ENCODE measurements around the gene PLPPR1.

Gene PLPPR1

DNA sequence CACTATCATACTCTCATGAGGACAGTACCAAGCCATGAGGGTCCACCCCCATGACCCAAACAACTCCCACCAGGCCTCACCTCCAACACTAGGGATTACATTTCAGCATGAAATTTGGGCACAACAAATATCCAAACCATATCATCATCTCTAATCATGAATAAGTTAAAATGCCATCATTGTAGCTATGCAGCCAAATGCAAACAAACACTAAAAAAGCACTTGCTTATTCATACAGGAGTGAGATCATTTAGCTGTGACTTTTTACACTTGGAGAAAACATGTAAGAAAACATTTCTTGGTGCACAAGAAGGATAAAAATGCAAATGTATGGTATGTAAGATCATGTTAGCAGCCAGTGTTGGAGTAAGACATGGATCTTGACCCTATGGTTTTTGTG is 332.1 kb downstream of the PLPPR1 start:
- Mint-ChIP-seq H3K4me3 (no peak overlapping the region), H3K4me1 (no peaks in the 10 kb centered on the region), H3K36me3 (ENCODE audit: low read depth) (no peaks in the 10 kb centered on the region), H3K27me3 (peaks cover 2% of the 10 kb centered on the region), H3K27ac (no peak overlapping the region), H3K9me3 (no peaks in the 10 kb centered on the region)
- ATAC-seq (no peak), DNase-seq (no peak)

- Mint-ChIP-seq H3K9me3 (no peaks in the 10 kb centered on the region), H3K4me1 (no peaks in the 10 kb centered on the region), H3K4me3 (no peak overlapping the region), H3K27me3 (peaks cover 2% of the 10 kb centered on the region), H3K36me3 (ENCODE audit: low read depth) (no peaks in the 10 kb centered on the region), H3K27ac (no peak overlapping the region)
- DNase-seq = no peak
- ATAC-seq = no peak
Observed at GRCh38 chr9:101362450-101362849, 333.9 kb downstream of the PLPPR1 start.

- Mint-ChIP-seq H3K4me3 (no peak overlapping the region), H3K27me3 (peaks cover 2% of the 10 kb centered on the region), H3K4me1 (no peaks in the 10 kb centered on the region), H3K36me3 (ENCODE audit: low read depth) (no peaks in the 10 kb centered on the region), H3K9me3 (no peaks in the 10 kb centered on the region), H3K27ac (no peak overlapping the region)
- ATAC-seq = no peak
- DNase-seq = no peak
Observed at GRCh38 chr9:101365181-101365580, 336.7 kb downstream of the PLPPR1 start.

DNA sequence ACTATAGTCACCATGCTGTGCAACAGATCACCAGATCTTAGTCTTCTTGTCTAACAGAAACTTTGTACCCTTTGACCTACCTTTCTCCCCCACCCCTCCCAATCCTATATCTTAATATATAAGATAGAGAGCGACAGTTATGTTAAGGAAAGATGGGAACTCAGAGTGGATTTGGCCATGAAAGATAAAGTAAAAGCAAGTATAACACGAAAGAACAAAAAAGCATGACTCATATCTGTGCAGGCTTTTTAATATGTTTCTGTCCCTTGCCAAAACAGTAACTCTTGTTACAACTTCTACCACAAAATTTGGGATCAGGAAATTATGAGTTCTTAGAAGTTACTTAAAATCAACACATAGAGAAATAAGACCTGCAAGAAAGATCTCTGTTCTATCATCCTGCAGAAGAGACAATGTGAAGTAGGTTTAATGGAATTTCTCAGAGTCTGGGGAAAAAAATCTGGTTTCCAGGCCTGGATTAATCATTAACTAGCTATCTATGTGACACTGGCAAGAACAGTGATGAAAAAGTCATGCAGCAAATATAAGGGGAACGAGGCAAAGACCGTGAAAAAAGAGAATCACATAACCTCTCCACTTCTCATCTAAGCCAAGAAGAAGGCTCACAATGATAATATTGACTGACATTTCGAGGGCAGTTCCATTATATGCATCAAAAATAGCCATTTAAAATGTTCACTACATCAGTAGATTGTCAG is 337.7 kb downstream of the PLPPR1 start:
- Mint-ChIP-seq H3K4me3 (no peak overlapping the region), H3K27me3 (peaks cover 2% of the 10 kb centered on the region), H3K36me3 (ENCODE audit: low read depth) (no peaks in the 10 kb centered on the region), H3K27ac (no peak overlapping the region), H3K4me1 (no peaks in the 10 kb centered on the region), H3K9me3 (no peaks in the 10 kb centered on the region)
- DNase-seq = no peak
- ATAC-seq = no peak

DNA sequence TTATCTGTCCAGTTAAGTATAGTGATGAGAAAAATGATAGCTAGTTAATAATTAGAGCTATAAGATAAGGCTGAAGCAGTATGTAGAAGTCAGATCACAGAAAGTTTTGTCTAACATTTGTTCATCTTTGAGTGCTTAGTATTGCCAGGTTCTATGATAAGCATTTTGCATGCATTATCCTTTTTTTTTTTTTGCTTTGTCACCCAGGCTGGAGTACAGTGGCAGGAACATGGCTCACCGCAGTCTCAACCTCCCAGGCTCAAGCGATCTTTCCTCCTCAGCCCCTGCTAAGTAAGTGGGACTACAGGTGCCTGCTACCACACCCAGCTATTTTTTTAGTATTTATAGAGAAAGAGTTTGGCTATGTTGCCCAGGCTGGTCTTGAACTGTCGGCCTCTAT is 338.8 kb downstream of the PLPPR1 start:
- DNase-seq = no peak
- Mint-ChIP-seq H3K27ac (no peak overlapping the region), H3K9me3 (no peaks in the 10 kb centered on the region), H3K36me3 (ENCODE audit: low read depth) (no peaks in the 10 kb centered on the region), H3K4me1 (no peaks in the 10 kb centered on the region), H3K27me3 (peaks cover 5% of the 10 kb centered on the region), H3K4me3 (no peak overlapping the region)
- no peak for ATAC-seq

DNA sequence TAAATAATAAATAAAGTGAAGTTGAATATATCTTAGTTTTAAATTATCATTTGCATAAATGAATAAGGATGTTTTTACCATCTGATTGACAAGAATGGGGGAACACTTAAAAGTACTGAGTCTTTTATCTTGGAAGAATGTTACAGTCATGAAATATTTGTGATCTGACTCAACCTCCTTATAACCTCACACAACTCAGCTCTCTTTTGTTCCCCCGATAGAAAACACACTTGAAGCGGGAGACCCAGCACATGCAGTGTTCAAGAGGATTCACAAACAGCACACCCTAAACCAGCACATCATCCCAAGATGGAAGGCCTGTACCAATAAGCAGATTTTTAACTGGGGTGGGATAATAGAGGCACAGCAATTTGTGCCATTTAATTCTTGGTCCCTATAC is 340.8 kb downstream of the PLPPR1 start:
- no peaks in the 10 kb centered on the region for H3K9me3 Mint-ChIP-seq
- ATAC-seq = no peak
- H3K4me1 Mint-ChIP-seq = no peaks in the 10 kb centered on the region
- DNase-seq = no peak
- peaks cover 5% of the 10 kb centered on the region for H3K27me3 Mint-ChIP-seq
- no peak overlapping the region for H3K4me3 Mint-ChIP-seq
- H3K27ac Mint-ChIP-seq = no peak overlapping the region
- no peaks in the 10 kb centered on the region for H3K36me3 Mint-ChIP-seq (ENCODE audit: low read depth)

DNA sequence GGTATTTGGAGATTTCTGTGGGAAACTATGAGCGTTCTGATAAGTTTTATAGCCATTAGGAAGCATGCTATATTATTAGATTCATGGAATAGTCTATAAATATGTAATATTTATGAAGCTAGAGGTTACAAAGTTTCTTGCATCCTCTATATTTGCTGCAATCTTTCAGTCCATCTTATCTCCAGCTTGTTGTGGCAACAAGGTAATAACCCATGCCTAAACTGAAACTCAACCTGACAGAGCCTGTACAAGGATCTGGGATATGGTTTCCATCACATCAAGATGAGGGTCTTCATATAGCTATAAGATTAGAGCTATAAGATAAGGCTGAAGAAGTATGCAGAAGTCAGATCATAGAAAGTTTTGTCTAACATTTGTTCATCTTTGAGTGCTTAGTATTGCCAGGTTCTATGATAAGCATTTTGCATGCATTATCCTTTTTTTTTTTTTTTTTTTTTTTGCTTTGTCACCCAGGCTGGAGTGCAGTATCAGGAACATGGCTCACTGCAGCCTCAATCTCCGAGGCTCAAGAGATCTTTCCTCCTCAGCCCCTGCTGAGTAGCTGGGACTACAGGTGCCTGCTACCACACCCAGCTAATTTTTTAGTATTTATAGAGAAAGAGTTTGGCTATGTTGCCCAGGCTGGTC is 341.5 kb downstream of the PLPPR1 start:
- H3K27me3 Mint-ChIP-seq = peaks cover 5% of the 10 kb centered on the region
- H3K27ac Mint-ChIP-seq = no peak overlapping the region
- DNase-seq = no peak
- no peak for ATAC-seq
- no peaks in the 10 kb centered on the region for H3K36me3 Mint-ChIP-seq (ENCODE audit: low read depth)
- no peaks in the 10 kb centered on the region for H3K9me3 Mint-ChIP-seq
- no peak overlapping the region for H3K4me3 Mint-ChIP-seq
- H3K4me1 Mint-ChIP-seq = no peaks in the 10 kb centered on the region

- DNase-seq (no peak), ATAC-seq (no peak)
- Mint-ChIP-seq H3K36me3 (ENCODE audit: low read depth) (no peaks in the 10 kb centered on the region), H3K27ac (no peak overlapping the region), H3K4me3 (no peak overlapping the region), H3K27me3 (peaks cover 9% of the 10 kb centered on the region), H3K4me1 (no peaks in the 10 kb centered on the region), H3K9me3 (no peaks in the 10 kb centered on the region)
Observed at GRCh38 chr9:101371813-101372212, 343.3 kb downstream of the PLPPR1 start.

- ATAC-seq = no peak
- H3K9me3 Mint-ChIP-seq = no peaks in the 10 kb centered on the region
Observed at GRCh38 chr9:101372327-101373118, 344.0 kb downstream of the PLPPR1 start.

More at GRCh38 chr9:101372327-101373118, 344.0 kb downstream of the PLPPR1 start:
- peaks cover 7% of the 10 kb centered on the region for H3K27me3 Mint-ChIP-seq
- H3K4me1 Mint-ChIP-seq = no peaks in the 10 kb centered on the region
- H3K36me3 Mint-ChIP-seq (ENCODE audit: low read depth) = no peaks in the 10 kb centered on the region
- DNase-seq = no peak
- no peak overlapping the region for H3K4me3 Mint-ChIP-seq
- H3K27ac Mint-ChIP-seq = no peak overlapping the region

Measured in activated naive CD8-positive, alpha-beta T cell treated with anti-CD3 and anti-CD28 coated beads, Interleukin-2, amount 50 U/mL, for 24 hours (primary cell).